Stomach (tissue), 9 donors: ENCODE measurements around the gene MEGF9. TPM values are rescaled to one million over a fixed set of nuclear protein-coding genes. Genes with fewer than 3 reads are reported as not detected.

Experiments used
- DNase-seq, 2 donors: peaks; one replicate each; pipeline versions ENCODE4 v3.0.0 to v3.0.0-alpha.2; 2013 to 2019
- H3K27ac ChIP-seq, 5 donors: fragments of 200-600 bp in 4 of 5; sonication (generic) in 4 of 5; one replicate each; pipeline ENCODE4 v1.5.1; 2013 to 2019; ENCODE audit warnings: mild to moderate bottlenecking in 1 of 5, moderate library complexity in 1 of 5
- H3K27me3 ChIP-seq, 3 donors: fragments of 200-600 bp; sonication (generic); one replicate each; pipeline ENCODE4 v1.5.1; 2017 to 2019; ENCODE audit warnings: mixed run types in 1 of 3
- H3K36me3 ChIP-seq, 4 donors: fragments of 200-600 bp; sonication (generic); 1 replicate in 3 of 4; 2 replicates in 1 of 4; pipeline ENCODE4 v1.5.1; 2016 to 2019
- H3K4me1 ChIP-seq, 4 donors: fragments of 200-600 bp; sonication (generic); one replicate each; pipeline ENCODE4 v1.5.1; 2016 to 2019
- H3K4me3 ChIP-seq, 4 donors: fragments of 200-600 bp; sonication (generic) in 3 of 4; one replicate each; pipeline ENCODE4 v1.5.1; 2016 to 2019; ENCODE audit warnings: mild to moderate bottlenecking in 1 of 4
- H3K9me3 ChIP-seq, 4 donors: fragments of 200-600 bp; sonication (generic); one replicate each; pipeline ENCODE4 v1.5.1; 2016 to 2019
- CTCF ChIP-seq, 7 experiments: fragments of 450-650 bp in 4 of 7; fragments of 200-600 bp in 3 of 7; sonication (generic) in 3 of 7; IDR thresholded peaks; one replicate each; pipeline ENCODE4 v1.5.1; 2016 to 2019; ENCODE audit warnings: antibody characterized with exemption in 7 of 7, control low read depth in 2 of 7, mild to moderate bottlenecking in 1 of 7
- EP300 ChIP-seq: sonication (generic); formaldehyde crosslinking; IDR thresholded peaks from one replicate; pipeline ENCODE4 v1.6.1; 2017; ENCODE audit warnings: antibody characterized with exemption
- POLR2A ChIP-seq, 4 donors: fragments of 450-650 bp; IDR thresholded peaks; one replicate each; pipeline ENCODE4 v1.6.1; 2016; ENCODE audit warnings: antibody characterized with exemption in 4 of 4, control low read depth in 2 of 4, mild to moderate bottlenecking in 1 of 4, moderate library complexity in 1 of 4
- POLR2AphosphoS5 ChIP-seq, 3 donors: sonication (generic); formaldehyde crosslinking; IDR thresholded peaks; one replicate each; pipeline ENCODE4 v1.6.1; 2016; ENCODE audit warnings: antibody characterized with exemption in 3 of 3
- WGBS, 5 donors: extraction: QIAGEN DNeasy Blood & Tissue Kit in 3 of 5; methylation state at CpG; one replicate each; pipeline versions ENCODE4 v1.1.5 to v1.1.7; 2013 to 2018; 5-methylcytosine and 5-hydroxymethylcytosine counted together
- intact Hi-C: fragments of 100-400 bp; cut with DNase I; formaldehyde crosslinking; loops from one replicate; pipeline ENCODE4 v1.15.1; 2023; ENCODE audit warnings: low total_unique reads
- polyA plus RNA-seq, 3 donors: library from polyadenylated mRNA; stranded (reverse); fragments of 200-250 nt; gene quantifications; one replicate each; pipeline ENCODE4 v1.2.3, GENCODE V29; 2013
- total RNA-seq, 5 donors: library from RNA; depleted of rRNA; stranded (reverse); fragments of >200 nt; gene quantifications; one replicate each; pipeline versions ENCODE4 v1.1.0 to v1.2.3, GENCODE V29; 2014 to 2016
- donor health status: healthy with polysubstance abuse.
- donor health status: Bipolar disorder and iron deficiency.
- donor health status: healthy.

MEGF9 gene
- total and polyA plus RNA-seq, 8 donors: 3.5 to 26.8 (median 8.1) TPM

- WGBS, 5 donors: 87 to 97% (median 93%) methylated on average over 2 of the region's 2 CpGs
- Histone ChIP-seq H3K27me3 (no peaks in the 10 kb centered on the region), H3K36me3 (no peaks in the 10 kb centered on the region), H3K4me3 (no peak overlapping the region), H3K9me3 (no peaks in the 10 kb centered on the region), H3K4me1 (peaks cover 0 to 21% (median 2%) of the 10 kb centered on the region in 4 donors), H3K27ac (no peak overlapping the region)
- intact Hi-C loops: no loop called here
- DNase-seq: no peak
- TF ChIP-seq POLR2AphosphoS5 (IDR thresholded peaks at IDR 0.05) (no peak), EP300 (no peak), CTCF (IDR thresholded peaks at IDR 0.05) (no peak), POLR2A (IDR thresholded peaks at IDR 0.05) (no peak)
Observed at GRCh38 chr9:120652934-120653333, 61.3 kb downstream of the MEGF9 start.

GRCh38 chr9:120650352-120650751, 63.9 kb downstream of the MEGF9 start:
- TF ChIP-seq CTCF (IDR thresholded peaks at IDR 0.05) (no peak), EP300 (no peak), POLR2A (IDR thresholded peaks at IDR 0.05) (no peak), POLR2AphosphoS5 (IDR thresholded peaks at IDR 0.05) (no peak)
- no peak for DNase-seq
- no peaks in the 10 kb centered on the region for H3K27me3 ChIP-seq
- H3K4me3 ChIP-seq: no peak overlapping the region
- peaks cover 0 to 42% (median 13%) of the 10 kb centered on the region in 4 donors for H3K4me1 ChIP-seq
- no peaks in the 10 kb centered on the region for H3K36me3 ChIP-seq
- WGBS, 5 donors: 48 to 81% (median 59%) methylated on average over 1 of the region's 1 CpG
- intact Hi-C loops: no loop called here
- no peaks in the 10 kb centered on the region for H3K9me3 ChIP-seq
- no peak overlapping the region for H3K27ac ChIP-seq

GRCh38 chr9:120648581-120649197, 65.6 kb downstream of the MEGF9 start:
- TF ChIP-seq POLR2AphosphoS5 (IDR thresholded peaks at IDR 0.05) (no peak), CTCF (IDR thresholded peaks at IDR 0.05) (no peak)
- H3K9me3 ChIP-seq: no peaks in the 10 kb centered on the region
- no peak overlapping the region for H3K4me3 ChIP-seq
- intact Hi-C loops: no loop called here
- H3K4me1 ChIP-seq: peaks cover 0 to 29% (median 12%) of the 10 kb centered on the region in 4 donors
- no peak for DNase-seq
- no peaks in the 10 kb centered on the region for H3K36me3 ChIP-seq
- WGBS, 5 donors: 80 to 82% (median 82%) methylated on average over 3 of the region's 3 CpGs
- no peak overlapping the region for H3K27ac ChIP-seq
- no peaks in the 10 kb centered on the region for H3K27me3 ChIP-seq

GRCh38 chr9:120646948-120647347, 67.3 kb downstream of the MEGF9 start:
- H3K27ac ChIP-seq: no peak overlapping the region
- no peaks in the 10 kb centered on the region for H3K27me3 ChIP-seq
- 33 to 53% (median 49%) methylated on average over 4 of the region's 4 CpGs for WGBS, 5 donors
- H3K36me3 ChIP-seq: no peaks in the 10 kb centered on the region
- H3K9me3 ChIP-seq: no peaks in the 10 kb centered on the region
- no peak for TF ChIP-seq CTCF (IDR thresholded peaks at IDR 0.05)
- TF ChIP-seq POLR2AphosphoS5 (IDR thresholded peaks at IDR 0.05): peak in 1 of 3 donors; percentile 10
- intact Hi-C loops: no loop called here
- H3K4me1 ChIP-seq: peaks cover 0 to 25% (median 11%) of the 10 kb centered on the region in 4 donors
- H3K4me3 ChIP-seq: no peak overlapping the region
- peak in 1 of 2 donors; percentile 53 for DNase-seq
